GM19238 (cell line): ENCODE results near the gene CYBC1.

ENCODE experiments used
- DNase-seq: peaks from one replicate; pipeline ENCODE4 v3.0.0; 2011; ENCODE audit warnings: low spot score; ENCODE audit not compliant: insufficient read length

The CYBC1 gene

GRCh38 chr17:82449131-82449882, 1.2 kb downstream of the CYBC1 start:
- DNase-seq, result peak; percentile 78

GRCh38 chr17:82447876-82448275, 2.7 kb downstream of the CYBC1 start:
- DNase-seq, result no peak

GRCh38 chr17:82446649-82447048, 3.9 kb downstream of the CYBC1 start:
- no peak for DNase-seq

GRCh38 chr17:82446124-82446523, 4.4 kb downstream of the CYBC1 start:
- DNase-seq, result no peak

- DNase-seq, result no peak
These were observed 5.0 kb downstream of the CYBC1 start for GRCh38 chr17:82445542-82445941.

- DNase-seq, result no peak
These were observed 5.5 kb downstream of the CYBC1 start for GRCh38 chr17:82444941-82445521.

- no peak for DNase-seq
These were observed 6.2 kb downstream of the CYBC1 start for GRCh38 chr17:82444284-82444893.

GRCh38 chr17:82443465-82444283, 6.9 kb downstream of the CYBC1 start:
- DNase-seq, result no peak

- no peak for DNase-seq
These were observed 7.7 kb downstream of the CYBC1 start for GRCh38 chr17:82442643-82443464.

GRCh38 chr17:82441691-82442487, 8.7 kb downstream of the CYBC1 start:
- no peak for DNase-seq

- DNase-seq, result no peak
These were observed 9.4 kb downstream of the CYBC1 start for GRCh38 chr17:82440991-82441627.

GRCh38 chr17:82440469-82440981, 10.0 kb downstream of the CYBC1 start:
- no peak for DNase-seq

GRCh38 chr17:82439829-82440365, 10.7 kb downstream of the CYBC1 start:
- no peak for DNase-seq

- no peak for DNase-seq
These were observed 11.2 kb downstream of the CYBC1 start for GRCh38 chr17:82439194-82439828.

- no peak for DNase-seq
These were observed 12.0 kb downstream of the CYBC1 start for GRCh38 chr17:82438401-82439193.

- no peak for DNase-seq
These were observed 13.3 kb downstream of the CYBC1 start for GRCh38 chr17:82437325-82437668.

- DNase-seq, result no peak
These were observed 13.8 kb downstream of the CYBC1 start for GRCh38 chr17:82436601-82437324.
